Measurements from ENCODE around the gene ANXA4.

Gene ANXA4

GRCh38 chr2:69774984-69775982, 33.3 kb downstream of the ANXA4 start:
- in situ Hi-C loops (cut with MboI; ENCODE audit: low sequenced_read_pairs) = no loop called here

GRCh38 chr2:69776886-69777785, 35.2 kb downstream of the ANXA4 start:
- in situ Hi-C loops (cut with MboI; ENCODE audit: low sequenced_read_pairs) = no loop called here

GRCh38 chr2:69777786-69778105, 35.8 kb downstream of the ANXA4 start:
- in situ Hi-C loops (cut with MboI; ENCODE audit: low sequenced_read_pairs) = no loop called here

GRCh38 chr2:69779258-69780001, 37.5 kb downstream of the ANXA4 start:
- in situ Hi-C loops (cut with MboI; ENCODE audit: low sequenced_read_pairs) = no loop called here

GRCh38 chr2:69780921-69781320, 39.0 kb downstream of the ANXA4 start:
- in situ Hi-C loops (cut with MboI; ENCODE audit: low sequenced_read_pairs) = no loop called here

GRCh38 chr2:69781321-69782248, 39.7 kb downstream of the ANXA4 start:
- in situ Hi-C loops (cut with MboI; ENCODE audit: low sequenced_read_pairs) = no loop called here

- in situ Hi-C loops (cut with MboI; ENCODE audit: low sequenced_read_pairs) = no loop called here
Observed at GRCh38 chr2:69784228-69784627, 42.3 kb downstream of the ANXA4 start.

- in situ Hi-C loops (cut with MboI; ENCODE audit: low sequenced_read_pairs) = no loop called here
Observed at GRCh38 chr2:69785358-69785757, 43.4 kb downstream of the ANXA4 start.

GRCh38 chr2:69786052-69786560, 44.2 kb downstream of the ANXA4 start:
- in situ Hi-C loops (cut with MboI; ENCODE audit: low sequenced_read_pairs) = no loop called here

GRCh38 chr2:69789175-69789721, 47.3 kb downstream of the ANXA4 start:
- in situ Hi-C loops (cut with MboI; ENCODE audit: low sequenced_read_pairs) = no loop called here

- in situ Hi-C loops (cut with MboI; ENCODE audit: low sequenced_read_pairs) = no loop called here
Observed at GRCh38 chr2:69789772-69790600, 48.1 kb downstream of the ANXA4 start.

- in situ Hi-C loops (cut with MboI; ENCODE audit: low sequenced_read_pairs) = no loop called here
Observed at GRCh38 chr2:69790601-69790959, 48.6 kb downstream of the ANXA4 start.

GRCh38 chr2:69791045-69791444, 49.1 kb downstream of the ANXA4 start:
- in situ Hi-C loops (cut with MboI; ENCODE audit: low sequenced_read_pairs) = no loop called here

- in situ Hi-C loops (cut with MboI; ENCODE audit: low sequenced_read_pairs) = no loop called here
Observed at GRCh38 chr2:69796174-69796573, 54.2 kb downstream of the ANXA4 start.

- in situ Hi-C loops (cut with MboI; ENCODE audit: low sequenced_read_pairs) = no loop called here
Observed at GRCh38 chr2:69797235-69797634, 55.3 kb downstream of the ANXA4 start.

GRCh38 chr2:69797836-69798289, 55.9 kb downstream of the ANXA4 start:
- in situ Hi-C loops (cut with MboI; ENCODE audit: low sequenced_read_pairs) = no loop called here

GRCh38 chr2:69798290-69798908, 56.5 kb downstream of the ANXA4 start:
- in situ Hi-C loops (cut with MboI; ENCODE audit: low sequenced_read_pairs) = no loop called here

- in situ Hi-C loops (cut with MboI; ENCODE audit: low sequenced_read_pairs) = no loop called here
Observed at GRCh38 chr2:69798909-69799526, 57.1 kb downstream of the ANXA4 start.

Measured in HL-60/S4 treated with retinoic acid at 250 ng/mL for 4 days and 3 days (cell line).